ENCODE data around the gene ZNF385B.

The ZNF385B gene

DNA sequence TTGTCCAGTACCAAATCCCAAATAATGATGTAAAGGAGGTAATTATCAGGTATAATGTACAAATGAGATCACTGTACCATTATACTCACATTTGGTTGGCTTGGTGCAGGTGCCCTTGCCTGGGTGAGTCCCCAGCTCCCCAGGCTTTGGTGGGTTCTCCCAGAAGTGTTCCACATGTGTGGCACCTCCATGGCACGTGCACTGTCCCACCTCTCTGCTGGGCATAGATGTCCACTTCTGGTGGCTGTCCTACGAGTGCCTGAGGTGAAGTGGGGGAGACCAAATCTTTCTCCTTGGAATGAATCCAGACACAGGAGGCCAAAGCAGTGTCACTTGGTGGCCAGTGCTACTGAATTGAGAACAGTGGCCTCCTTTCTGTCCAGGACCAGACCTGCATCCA lies 434.3 kb downstream of the ZNF385B start:
- no peak for TF ChIP-seq FOXM1 (IDR thresholded peaks at IDR 0.05; ENCODE audit: borderline replicate concordance, low read depth)
- no peak for TF ChIP-seq NFIC (IDR thresholded peaks at IDR 0.05)
- no peak for TF ChIP-seq EGR1 (IDR thresholded peaks at IDR 0.05)
- no peak for TF ChIP-seq YY1 (IDR thresholded peaks at IDR 0.05; ENCODE audit: low read depth)
- TF ChIP-seq CREB1 (IDR thresholded peaks at IDR 0.05; ENCODE audit: low read depth), result no peak
- no peak for TF ChIP-seq REST (IDR thresholded peaks at IDR 0.05; ENCODE audit: low read depth)
- TF ChIP-seq TAF1 (IDR thresholded peaks at IDR 0.05; ENCODE audit: low read depth), result no peak
- TF ChIP-seq ZBTB7A (IDR thresholded peaks at IDR 0.05; ENCODE audit: low read depth), result no peak
- no peak for TF ChIP-seq TCF12 (IDR thresholded peaks at IDR 0.05; ENCODE audit: low read depth)
- no peak for TF ChIP-seq TEAD4 (IDR thresholded peaks at IDR 0.05)
- TF ChIP-seq, protein P1, sequence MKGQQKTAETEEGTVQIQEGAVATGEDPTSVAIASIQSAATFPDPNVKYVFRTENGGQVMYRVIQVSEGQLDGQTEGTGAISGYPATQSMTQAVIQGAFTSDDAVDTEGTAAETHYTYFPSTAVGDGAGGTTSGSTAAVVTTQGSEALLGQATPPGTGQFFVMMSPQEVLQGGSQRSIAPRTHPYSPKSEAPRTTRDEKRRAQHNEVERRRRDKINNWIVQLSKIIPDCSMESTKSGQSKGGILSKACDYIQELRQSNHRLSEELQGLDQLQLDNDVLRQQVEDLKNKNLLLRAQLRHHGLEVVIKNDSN (IDR thresholded peaks at IDR 0.05), result no peak
- no peak for TF ChIP-seq CEBPB (IDR thresholded peaks at IDR 0.05)

DNA sequence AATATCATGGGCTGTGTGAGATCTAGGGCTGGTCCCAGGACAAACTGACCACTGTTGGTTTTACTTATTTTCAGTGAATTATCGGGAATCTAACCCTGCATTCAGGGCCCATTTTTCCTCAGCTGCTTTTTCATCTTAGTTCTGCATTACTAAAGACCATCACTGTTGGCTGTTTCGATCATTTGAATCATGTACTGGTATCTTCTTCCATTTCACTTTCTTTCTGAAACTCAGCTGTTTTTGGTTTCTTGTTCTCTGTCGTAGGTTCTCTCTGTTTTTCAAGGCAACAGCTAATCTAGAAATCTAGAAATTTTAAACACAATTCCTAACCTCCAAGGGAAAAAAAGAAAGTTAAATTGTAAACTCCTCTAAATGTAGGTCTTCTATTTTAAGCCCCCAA lies 436.8 kb downstream of the ZNF385B start:
- TF ChIP-seq FOXM1 (IDR thresholded peaks at IDR 0.05; ENCODE audit: borderline replicate concordance, low read depth) (no peak), CREB1 (IDR thresholded peaks at IDR 0.05; ENCODE audit: low read depth) (no peak), TEAD4 (IDR thresholded peaks at IDR 0.05) (no peak), TAF1 (IDR thresholded peaks at IDR 0.05; ENCODE audit: low read depth) (no peak)

GRCh38 chr2:179422037-179422643 lies 439.3 kb downstream of the ZNF385B start:
- TF ChIP-seq EGR1 (IDR thresholded peaks at IDR 0.05) (no peak), RAD21 (IDR thresholded peaks at IDR 0.05; ENCODE audit: low read depth) (peak; percentile 89)

- TF ChIP-seq, protein P1 (IDR thresholded peaks at IDR 0.05), result no peak
- TF ChIP-seq CREB1 (IDR thresholded peaks at IDR 0.05; ENCODE audit: low read depth) (no peak), TAF1 (IDR thresholded peaks at IDR 0.05; ENCODE audit: low read depth) (no peak), EP300 (IDR thresholded peaks at IDR 0.05; ENCODE audit: borderline replicate concordance) (peak; percentile 56; the same call in 1 of the 2 replicates), CEBPB (IDR thresholded peaks at IDR 0.05) (no peak), FOXM1 (IDR thresholded peaks at IDR 0.05; ENCODE audit: borderline replicate concordance, low read depth) (no peak), TEAD4 (IDR thresholded peaks at IDR 0.05) (peak; percentile 59), NFIC (IDR thresholded peaks at IDR 0.05) (peak; percentile 69), RAD21 (IDR thresholded peaks at IDR 0.05; ENCODE audit: low read depth) (no peak), TCF12 (IDR thresholded peaks at IDR 0.05; ENCODE audit: low read depth) (peak; percentile 67; the same call in 1 of the 2 replicates), ZBTB7A (IDR thresholded peaks at IDR 0.05; ENCODE audit: low read depth) (no peak), EGR1 (IDR thresholded peaks at IDR 0.05) (no peak), YY1 (IDR thresholded peaks at IDR 0.05; ENCODE audit: low read depth) (no peak), REST (IDR thresholded peaks at IDR 0.05; ENCODE audit: low read depth) (no peak)
- TF ChIP-seq, protein P2, sequence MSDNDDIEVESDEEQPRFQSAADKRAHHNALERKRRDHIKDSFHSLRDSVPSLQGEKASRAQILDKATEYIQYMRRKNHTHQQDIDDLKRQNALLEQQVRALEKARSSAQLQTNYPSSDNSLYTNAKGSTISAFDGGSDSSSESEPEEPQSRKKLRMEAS (IDR thresholded peaks at IDR 0.05), result no peak
These were observed 443.9 kb downstream of the ZNF385B start for GRCh38 chr2:179417436-179417949.

GRCh38 chr2:179412112-179412511 lies 449.3 kb downstream of the ZNF385B start:
- TF ChIP-seq, protein P1 (IDR thresholded peaks at IDR 0.05), result no peak
- TF ChIP-seq CREB1 (IDR thresholded peaks at IDR 0.05; ENCODE audit: low read depth) (no peak), CEBPB (IDR thresholded peaks at IDR 0.05) (no peak), TAF1 (IDR thresholded peaks at IDR 0.05; ENCODE audit: low read depth) (no peak), TEAD4 (IDR thresholded peaks at IDR 0.05) (no peak)
- TF ChIP-seq, protein P2 (IDR thresholded peaks at IDR 0.05), result no peak

Data from Ishikawa (cell line).